Fibroblast of lung (primary cell): ENCODE results near the gene FANCF. TPM values are rescaled to one million over a fixed set of nuclear protein-coding genes. Genes with fewer than 3 reads are reported as not detected.
A peak's percentile ranks its signal among the peaks of the same experiment; 100 is the strongest.

Experiments used
- DNase-seq, 2 donors: peaks; one replicate each; pipeline versions ENCODE4 v3.0.0 to v3.0.0-alpha.2; 2010; ENCODE audit warnings: low read depth in 2 of 2
- H2AFZ ChIP-seq: 2 replicates; pipeline ENCODE4 v1.5.1; 2012; ENCODE audit warnings: low read length, control low read depth, inconsistent platforms
- H3K27ac ChIP-seq: 2 replicates; pipeline ENCODE4 v1.5.1; 2011; ENCODE audit warnings: low read length, control low read depth; ENCODE audit not compliant: insufficient read depth
- H3K27me3 ChIP-seq: 2 replicates; pipeline ENCODE4 v1.5.1; 2011; ENCODE audit warnings: mild to moderate bottlenecking, low read length; ENCODE audit not compliant: control insufficient read depth, insufficient read depth
- H3K36me3 ChIP-seq: 2 replicates; pipeline ENCODE4 v1.5.1; 2011; ENCODE audit warnings: low read length; ENCODE audit not compliant: control insufficient read depth, insufficient read depth
- H3K4me1 ChIP-seq: 2 replicates; pipeline ENCODE4 v1.5.1; 2011; ENCODE audit warnings: low read length; ENCODE audit not compliant: control insufficient read depth, insufficient read depth; ENCODE audit errors: extremely low read depth
- H3K4me2 ChIP-seq: 2 replicates; pipeline ENCODE4 v1.5.1; 2011; ENCODE audit warnings: low read length, control low read depth; ENCODE audit not compliant: insufficient read depth; ENCODE audit errors: extremely low read depth
- H3K4me3 ChIP-seq, 4 experiments: fragments of 200-600 bp in 1 of 4; sonication (generic) in 1 of 4; replicated peaks in 1 of 4; 2 replicates each; pipeline ENCODE4 v1.5.1; 2011 to 2016; ENCODE audit warnings: low read length in 4 of 4, low read depth in 3 of 4, mild to moderate bottlenecking in 3 of 4, control low read depth in 2 of 4, inconsistent platforms in 1 of 4, mixed read lengths in 1 of 4; ENCODE audit not compliant: insufficient read depth in 1 of 4; ENCODE audit errors: control extremely low read depth in 1 of 4
- H3K79me2 ChIP-seq: 2 replicates; pipeline ENCODE4 v1.5.1; 2012; ENCODE audit warnings: mild to moderate bottlenecking, low read length, inconsistent platforms; ENCODE audit not compliant: control insufficient read depth, insufficient read depth
- H3K9ac ChIP-seq: 2 replicates; pipeline ENCODE4 v1.5.1; 2011; ENCODE audit warnings: mild to moderate bottlenecking, low read length, control low read depth; ENCODE audit not compliant: insufficient read depth
- H3K9me3 ChIP-seq: 2 replicates; pipeline ENCODE4 v1.5.1; 2012; ENCODE audit warnings: low read depth, low read length; ENCODE audit not compliant: control insufficient read depth, insufficient read depth
- H4K20me1 ChIP-seq: 2 replicates; pipeline ENCODE4 v1.5.1; 2011; ENCODE audit warnings: low read length; ENCODE audit not compliant: control insufficient read depth, insufficient read depth; ENCODE audit errors: extremely low read depth
- EZH2 ChIP-seq: IDR thresholded peaks from 2 replicates; pipeline ENCODE4 v1.5.1; 2012; ENCODE audit warnings: low read length, control low read depth, mild to moderate bottlenecking; ENCODE audit errors: missing control alignments
- polyA plus RNA-seq, 2 donors: library from polyadenylated mRNA; depleted of rRNA in 1 of 2; stranded (reverse) in 1 of 2; unstranded in 1 of 2; fragments of >200 nt; gene quantifications; 2 replicates each; pipeline ENCODE4 v1.2.1, GENCODE V29; 2011 to 2012; ENCODE audit warnings: missing spikeins in 1 of 2
- total RNA-seq: library from RNA; depleted of rRNA; stranded (reverse); fragments of >200 nt; gene quantifications from 2 replicates; pipeline ENCODE4 v1.2.1, GENCODE V29; 2014
- TF ChIP-seq, protein P1 (sequence below), 2 donors: IDR thresholded peaks in 1 of 2; conservative IDR thresholded peaks in 1 of 2; 1 replicate in 1 of 2; 2 replicates in 1 of 2; pipeline ENCODE4 v1.5.1; 2011 to 2012; ENCODE audit warnings: low read length in 2 of 2, control low read depth in 1 of 2, inconsistent platforms in 1 of 2, low read depth in 1 of 2, mild to moderate bottlenecking in 1 of 2

The FANCF gene
- total and polyA plus RNA-seq, 2 donors (not counting 1 experiment from before 2014, with no cell fraction given): 4.9 to 15.9 TPM

DNA sequence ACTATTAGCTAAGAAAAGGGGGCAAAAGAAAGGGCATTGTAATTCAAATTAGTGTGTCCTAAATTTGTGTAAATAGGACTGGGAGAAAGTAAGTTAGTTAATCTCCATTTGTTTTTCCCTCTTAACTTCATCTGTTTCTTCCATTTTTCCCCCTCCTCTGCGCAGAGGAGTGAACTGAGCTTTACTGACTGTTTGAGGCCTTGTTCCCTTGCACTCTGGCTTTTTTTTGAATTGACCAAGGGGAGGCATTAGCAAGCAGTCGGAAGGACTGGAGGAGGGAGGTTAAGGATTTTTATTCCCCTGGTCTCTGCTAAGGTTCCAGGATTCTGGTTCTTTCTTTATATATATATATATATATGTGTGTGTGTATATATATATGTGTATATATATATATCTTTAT is 15.2 kb upstream of the FANCF start:
- Histone ChIP-seq H3K9ac (no peak overlapping the region), H3K27ac (no peak overlapping the region), H3K79me2 (no peaks in the 10 kb centered on the region), H3K4me1 (no peaks in the 10 kb centered on the region), H4K20me1 (no peaks in the 10 kb centered on the region), H3K4me3 (no peak overlapping the region), H3K9me3 (no peaks in the 10 kb centered on the region), H3K27me3 (no peaks in the 10 kb centered on the region), H3K36me3 (no peaks in the 10 kb centered on the region), H2AFZ (no peak overlapping the region), H3K4me2 (no peak overlapping the region)
- TF ChIP-seq, protein P1, sequence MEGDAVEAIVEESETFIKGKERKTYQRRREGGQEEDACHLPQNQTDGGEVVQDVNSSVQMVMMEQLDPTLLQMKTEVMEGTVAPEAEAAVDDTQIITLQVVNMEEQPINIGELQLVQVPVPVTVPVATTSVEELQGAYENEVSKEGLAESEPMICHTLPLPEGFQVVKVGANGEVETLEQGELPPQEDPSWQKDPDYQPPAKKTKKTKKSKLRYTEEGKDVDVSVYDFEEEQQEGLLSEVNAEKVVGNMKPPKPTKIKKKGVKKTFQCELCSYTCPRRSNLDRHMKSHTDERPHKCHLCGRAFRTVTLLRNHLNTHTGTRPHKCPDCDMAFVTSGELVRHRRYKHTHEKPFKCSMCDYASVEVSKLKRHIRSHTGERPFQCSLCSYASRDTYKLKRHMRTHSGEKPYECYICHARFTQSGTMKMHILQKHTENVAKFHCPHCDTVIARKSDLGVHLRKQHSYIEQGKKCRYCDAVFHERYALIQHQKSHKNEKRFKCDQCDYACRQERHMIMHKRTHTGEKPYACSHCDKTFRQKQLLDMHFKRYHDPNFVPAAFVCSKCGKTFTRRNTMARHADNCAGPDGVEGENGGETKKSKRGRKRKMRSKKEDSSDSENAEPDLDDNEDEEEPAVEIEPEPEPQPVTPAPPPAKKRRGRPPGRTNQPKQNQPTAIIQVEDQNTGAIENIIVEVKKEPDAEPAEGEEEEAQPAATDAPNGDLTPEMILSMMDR (conservative IDR thresholded peaks at IDR 0.05 in 1 of 2, IDR thresholded peaks at IDR 0.05 in 1 of 2; ENCODE audit: low read depth in 1 of 2, low read length in 2 of 2): no peak
- no peak for TF ChIP-seq EZH2
- DNase-seq: no peak

DNA sequence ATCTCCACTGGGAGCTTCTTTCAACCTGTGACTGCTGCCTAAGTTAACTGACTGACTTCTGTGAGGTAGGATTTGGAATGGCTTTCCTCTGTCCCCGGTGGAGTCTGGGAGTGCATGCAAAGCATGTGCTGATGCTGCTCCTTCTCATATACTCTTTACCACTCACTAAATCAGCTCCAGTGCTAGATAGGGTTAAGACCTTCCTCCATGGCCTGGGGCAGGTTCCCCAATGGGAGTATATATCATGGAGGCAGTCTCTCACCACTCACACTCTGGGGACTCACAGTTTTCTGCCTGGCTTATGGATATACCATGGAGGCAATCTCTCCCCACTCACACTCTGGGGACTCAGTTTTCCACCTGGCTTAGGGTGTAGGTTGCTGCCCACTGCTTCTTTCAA is 10.1 kb upstream of the FANCF start:
- H3K9ac ChIP-seq: no peak overlapping the region
- no peak for DNase-seq
- no peaks in the 10 kb centered on the region for H3K36me3 ChIP-seq
- H3K4me2 ChIP-seq: no peak overlapping the region
- no peaks in the 10 kb centered on the region for H4K20me1 ChIP-seq
- no peaks in the 10 kb centered on the region for H3K79me2 ChIP-seq
- H3K27ac ChIP-seq: no peak overlapping the region
- H3K27me3 ChIP-seq: no peaks in the 10 kb centered on the region
- no peak overlapping the region for H2AFZ ChIP-seq
- no peak overlapping the region for H3K4me3 ChIP-seq
- no peaks in the 10 kb centered on the region for H3K4me1 ChIP-seq
- TF ChIP-seq, protein P1 (conservative IDR thresholded peaks at IDR 0.05 in 1 of 2, IDR thresholded peaks at IDR 0.05 in 1 of 2; ENCODE audit: low read depth in 1 of 2, low read length in 2 of 2): no peak
- TF ChIP-seq EZH2: no peak
- H3K9me3 ChIP-seq: no peaks in the 10 kb centered on the region

DNA sequence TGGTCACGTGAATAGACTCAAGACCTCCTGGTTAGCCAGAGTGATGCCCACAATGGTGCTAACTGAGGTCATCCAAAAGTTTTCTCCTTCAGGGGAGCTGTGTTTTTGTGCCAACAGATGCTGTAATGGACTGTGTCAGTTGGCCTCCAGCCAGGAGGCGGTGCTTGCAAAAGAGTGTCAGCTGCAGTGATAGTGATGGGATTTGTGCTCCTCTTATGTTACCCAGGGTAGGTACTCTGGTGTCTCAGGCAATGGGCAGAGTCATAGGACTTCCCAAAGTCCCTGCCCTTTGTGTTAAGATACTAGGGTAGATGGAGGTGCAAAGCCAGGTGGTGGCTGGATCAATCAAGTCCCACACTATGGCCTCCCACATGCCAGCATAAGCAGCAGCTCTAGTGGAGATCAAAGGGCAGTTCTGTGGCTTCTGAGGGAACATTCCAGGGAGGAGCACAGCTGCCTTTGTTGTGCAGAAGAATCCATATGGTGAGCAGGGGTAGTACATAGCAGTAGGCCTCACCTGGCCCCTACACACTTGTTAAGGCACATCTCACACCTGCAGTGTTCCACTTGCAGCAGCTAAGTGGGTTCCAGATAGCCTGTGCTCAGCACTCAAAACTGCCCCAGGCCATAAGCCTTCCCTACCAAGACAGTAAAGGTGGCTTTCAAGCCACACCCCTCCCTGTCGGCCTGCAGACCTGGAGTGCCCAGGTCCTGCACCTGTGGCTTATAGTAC is 9.4 kb upstream of the FANCF start:
- H3K79me2 ChIP-seq: no peaks in the 10 kb centered on the region
- H3K9ac ChIP-seq: no peak overlapping the region
- peak; percentile 20 to 51 for DNase-seq
- no peak overlapping the region for H3K27ac ChIP-seq
- no peaks in the 10 kb centered on the region for H4K20me1 ChIP-seq
- H3K27me3 ChIP-seq: no peaks in the 10 kb centered on the region
- H3K36me3 ChIP-seq: no peaks in the 10 kb centered on the region
- no peaks in the 10 kb centered on the region for H3K4me1 ChIP-seq
- no peak overlapping the region for H3K4me3 ChIP-seq
- no peak overlapping the region for H3K4me2 ChIP-seq
- no peak overlapping the region for H2AFZ ChIP-seq
- no peaks in the 10 kb centered on the region for H3K9me3 ChIP-seq
- TF ChIP-seq, protein P1 (conservative IDR thresholded peaks at IDR 0.05 in 1 of 2, IDR thresholded peaks at IDR 0.05 in 1 of 2; ENCODE audit: low read depth in 1 of 2, low read length in 2 of 2): no peak
- no peak for TF ChIP-seq EZH2
